T1000 (cell line): ENCODE data around the gene CENPT.
A peak's percentile ranks its signal among the peaks of the same experiment; 100 is the strongest.
"Not testable (repeated sequence)": the region's sequence is repeated elsewhere in the genome, so short reads cannot be mapped to it uniquely, and the experiment has no call there.

Experiments used
- DNase-seq: peaks from one replicate; lab custom pipeline; 2025; ENCODE audit warnings: mixed read lengths; lab: John Stamatoyannopoulos, UW

Gene CENPT

GRCh38 chr16:67848118-67848517, 625 bp upstream of the CENPT start:
- DNase-seq: no peak

DNA sequence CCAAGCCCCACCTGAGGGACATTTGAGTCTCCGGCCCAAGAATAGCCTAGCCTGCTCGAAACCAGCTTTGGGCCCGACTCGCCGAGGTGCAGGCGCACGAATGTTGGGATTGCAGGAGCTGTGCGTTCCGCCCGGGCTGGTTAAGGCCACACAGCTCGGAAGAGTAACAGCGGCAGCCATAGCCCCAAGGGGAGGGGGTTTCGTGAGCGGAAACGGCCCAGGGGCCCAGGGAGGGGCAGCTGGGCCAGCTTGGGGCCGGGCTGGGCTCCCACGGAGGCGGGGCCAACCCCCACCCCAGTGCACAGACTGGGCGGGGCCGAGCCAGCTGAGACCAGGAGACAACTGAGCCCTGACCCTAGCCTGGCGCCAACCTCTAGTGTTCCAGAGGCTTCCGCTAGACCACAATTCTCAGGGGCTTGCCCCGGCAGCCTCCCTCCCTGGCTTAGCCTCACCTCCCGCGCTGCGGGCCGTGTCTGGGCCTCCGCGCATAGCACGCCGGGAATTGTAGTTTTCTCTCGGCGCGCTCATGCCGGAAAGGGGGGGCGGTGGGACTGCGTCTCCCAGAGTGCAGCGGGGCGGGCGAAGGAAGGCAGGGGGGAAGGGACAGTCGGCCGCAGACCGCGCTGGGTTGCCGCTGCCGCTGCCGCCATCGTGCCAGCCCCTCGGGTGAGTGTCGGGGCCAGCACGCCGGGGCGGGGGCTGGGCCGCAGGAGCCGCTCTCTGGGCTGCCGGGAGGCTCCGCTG, 1.0 kb downstream of the CENPT start, which contains the start of gene NUTF2:
TSS of gene NUTF2 (plus strand) at position 614 of the 744 bp plus-strand sequence. CDS start 18,198 bp downstream, outside the sequence.
- DNase-seq: peak; percentile 86

DNA sequence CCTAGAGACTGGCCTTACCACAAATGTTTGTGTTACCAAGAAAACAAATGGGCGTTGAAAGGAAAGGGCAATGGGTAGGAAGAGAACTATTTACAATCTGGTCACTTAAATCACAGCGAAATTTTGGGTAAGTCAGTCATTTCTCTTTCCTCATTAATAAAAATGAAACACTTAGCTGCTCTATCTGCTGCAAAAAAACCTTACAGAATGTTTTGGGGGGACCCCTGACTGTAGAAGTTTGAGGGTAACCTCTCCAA, 1.5 kb downstream of the CENPT start:
- no peak for DNase-seq

DNA sequence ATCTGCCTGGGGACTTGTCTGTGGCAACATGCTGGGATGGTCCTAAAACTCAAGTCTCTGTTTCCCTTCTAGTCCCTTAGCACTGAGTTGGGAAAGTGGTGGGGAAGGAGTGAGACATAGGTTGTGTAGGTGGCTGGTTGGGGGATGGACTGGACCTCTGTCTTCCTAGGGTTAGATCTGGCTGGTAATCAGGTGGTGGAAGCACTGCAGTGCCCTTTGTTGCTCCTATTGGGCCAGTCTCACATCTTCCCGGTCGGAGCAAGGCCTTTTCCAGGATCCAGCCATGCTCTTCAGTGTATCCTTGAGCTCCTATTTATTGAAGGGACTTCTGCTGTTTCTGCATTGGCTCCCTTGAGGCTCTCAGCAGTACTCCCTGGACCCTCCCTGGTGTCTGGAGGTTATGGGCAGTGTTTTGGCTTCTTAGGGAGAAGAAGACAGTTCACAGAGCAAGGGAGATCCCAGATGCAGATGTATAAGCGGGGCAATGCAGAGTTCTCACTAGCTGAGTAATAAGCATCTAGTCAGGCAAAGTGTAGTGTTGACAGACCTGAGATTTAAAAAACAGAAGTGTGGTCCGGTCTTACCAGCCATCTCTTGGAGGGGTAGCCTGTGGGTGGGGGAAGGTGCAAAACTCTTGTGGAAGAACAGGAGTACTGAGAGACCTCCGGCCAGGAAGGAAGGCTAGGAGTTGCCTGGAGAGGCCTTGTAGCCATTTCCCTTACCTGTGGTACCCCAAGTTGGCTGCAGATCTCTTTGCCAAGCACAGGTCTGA, 2.0 kb downstream of the CENPT start:
- no peak for DNase-seq

GRCh38 chr16:67844497-67844896, 3.0 kb downstream of the CENPT start:
- no peak for DNase-seq

DNA sequence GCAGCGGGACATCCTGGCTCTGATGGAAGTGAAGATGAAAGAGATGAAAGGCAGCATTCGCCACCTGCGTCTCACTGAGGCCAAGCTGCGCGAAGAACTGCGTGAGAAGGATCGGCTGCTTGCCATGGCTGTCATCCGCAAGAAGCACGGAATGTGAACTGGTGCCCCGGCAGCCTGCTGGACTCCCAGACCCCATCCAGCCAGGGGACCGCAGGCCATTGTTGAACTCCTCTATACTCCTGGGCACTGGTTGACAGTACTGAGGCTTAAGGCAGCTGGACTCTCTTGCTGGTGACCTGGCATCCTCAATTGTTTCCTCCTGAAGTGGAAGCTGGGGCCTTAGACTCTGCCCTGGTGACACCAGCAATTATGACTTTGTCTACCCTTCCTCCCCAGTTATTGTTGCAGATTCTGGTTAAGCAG, 4.1 kb downstream of the CENPT start:
- no peak for DNase-seq

- DNase-seq: no peak
Measured at GRCh38 chr16:67842509-67843342, 4.8 kb downstream of the CENPT start.

GRCh38 chr16:67841816-67842508, 5.5 kb downstream of the CENPT start, which contains the start of gene THAP11:
TSS of gene THAP11 (plus strand) at chr16:67842320. CDS start at chr16:67842555, 235 bp downstream.
- peak; percentile 83 for DNase-seq

DNA sequence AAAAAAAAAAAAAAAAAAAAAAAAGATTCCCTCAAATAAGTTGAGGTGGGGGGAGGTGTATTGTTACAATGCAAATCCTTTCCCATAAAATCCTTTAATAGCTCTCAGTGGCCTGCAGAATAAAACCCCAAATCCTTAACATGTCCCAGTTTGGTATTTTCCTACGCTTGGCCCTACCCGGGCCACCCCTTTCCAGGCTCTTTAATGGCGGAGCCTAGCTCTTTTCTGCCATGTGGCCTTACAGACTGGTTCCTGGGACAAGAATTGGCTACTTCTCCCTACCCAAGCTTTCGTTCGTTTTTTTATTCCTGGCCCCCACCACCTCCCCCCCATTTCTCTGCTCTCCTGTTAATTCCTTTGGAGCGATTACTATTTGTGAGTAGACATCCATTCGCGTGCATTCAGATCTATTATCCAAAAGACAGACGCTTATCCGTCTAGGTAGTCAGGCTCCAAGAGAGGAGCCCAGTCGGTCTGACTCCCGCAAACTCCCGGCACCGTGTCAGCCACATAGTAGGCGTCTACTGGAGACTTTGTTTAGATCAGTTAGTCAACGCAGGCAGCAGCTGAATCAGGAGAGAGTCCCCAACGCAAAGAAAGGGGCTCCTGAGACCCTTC, 6.2 kb downstream of the CENPT start:
- DNase-seq: no peak

- no peak for DNase-seq
Measured at GRCh38 chr16:67837811-67838210, 9.7 kb downstream of the CENPT start.

DNA sequence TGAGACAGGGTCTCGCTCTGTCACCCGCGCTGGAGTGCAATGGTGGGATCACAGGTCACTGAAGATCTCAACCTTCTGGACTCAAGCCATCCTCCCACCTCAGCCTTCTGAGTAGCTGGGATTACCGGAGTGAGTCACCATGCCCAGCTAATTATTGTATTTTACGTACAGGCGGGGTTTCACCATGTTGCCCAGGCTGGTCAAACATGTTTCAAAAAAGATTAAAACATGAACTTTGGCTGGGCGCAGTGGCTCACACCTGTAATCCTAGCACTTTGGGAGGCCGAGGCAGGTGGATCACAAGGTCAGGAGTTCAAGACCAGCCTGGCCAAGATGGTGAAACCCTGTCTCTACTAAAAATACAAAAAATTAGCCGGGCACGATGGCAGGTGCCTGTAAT, 10.3 kb downstream of the CENPT start:
- not testable (repeated sequence) for DNase-seq

DNA sequence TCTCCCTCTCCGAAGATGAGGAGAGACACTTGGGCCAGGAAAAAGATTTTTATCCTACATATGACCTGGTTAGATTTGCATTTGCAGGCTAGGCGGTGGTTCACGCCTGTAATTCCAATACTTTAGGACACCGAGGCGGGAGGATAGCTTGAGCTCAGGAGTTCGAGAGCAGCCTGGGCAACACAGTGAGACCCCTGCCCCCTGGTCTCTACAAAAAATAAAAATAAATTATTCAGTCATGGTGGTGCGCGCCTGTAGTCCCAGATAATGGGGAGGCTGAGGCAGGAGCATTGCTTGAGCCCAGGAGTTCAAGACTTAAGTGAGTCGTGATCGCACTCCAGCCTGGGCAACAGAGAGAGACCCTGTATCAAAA, 13.3 kb downstream of the CENPT start:
- DNase-seq: no peak

- peak; percentile 78 for DNase-seq
Measured at GRCh38 chr16:67833415-67834241, 13.9 kb downstream of the CENPT start.

- DNase-seq: no peak
Measured at GRCh38 chr16:67833030-67833414, 14.5 kb downstream of the CENPT start.

- DNase-seq: no peak
Measured at GRCh38 chr16:67828651-67829050, 18.8 kb downstream of the CENPT start.

GRCh38 chr16:67825906-67826305, 21.6 kb downstream of the CENPT start:
- DNase-seq: no peak

- DNase-seq: no peak
Measured at GRCh38 chr16:67825119-67825518, 22.4 kb downstream of the CENPT start.

GRCh38 chr16:67822511-67822910, 25.0 kb downstream of the CENPT start:
- DNase-seq: no peak

DNA sequence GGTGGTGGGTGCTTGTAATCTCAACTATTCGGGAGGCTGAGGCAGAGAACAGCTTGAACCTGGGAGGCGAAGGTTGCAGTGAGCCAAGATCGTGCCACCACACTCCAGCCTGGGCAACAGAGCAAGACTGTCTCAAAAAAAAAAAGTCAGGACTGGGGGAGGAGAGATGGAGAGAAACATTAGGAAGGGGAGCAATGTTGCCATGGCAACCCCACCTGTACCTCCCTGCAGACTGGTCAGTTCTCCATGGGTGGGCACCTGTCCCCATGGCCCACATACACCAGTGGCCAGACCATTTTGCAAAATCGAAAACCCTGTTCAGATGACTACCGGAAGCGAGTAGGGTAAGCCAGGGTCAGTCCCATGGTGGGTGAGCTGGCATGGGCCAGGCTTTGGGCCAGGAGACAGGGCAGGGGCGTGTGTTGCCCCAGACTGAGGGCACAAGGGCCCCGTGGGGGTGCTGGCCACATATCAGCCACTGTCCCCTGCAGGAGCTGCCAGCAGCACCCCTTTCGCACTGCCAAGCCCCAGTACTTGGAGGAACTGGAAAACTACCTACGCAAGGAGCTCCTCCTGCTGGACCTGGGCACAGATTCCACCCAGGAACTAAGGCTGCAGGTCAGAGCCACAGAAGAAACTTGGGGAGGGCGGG, 26.8 kb downstream of the CENPT start:
- DNase-seq: no peak

DNA sequence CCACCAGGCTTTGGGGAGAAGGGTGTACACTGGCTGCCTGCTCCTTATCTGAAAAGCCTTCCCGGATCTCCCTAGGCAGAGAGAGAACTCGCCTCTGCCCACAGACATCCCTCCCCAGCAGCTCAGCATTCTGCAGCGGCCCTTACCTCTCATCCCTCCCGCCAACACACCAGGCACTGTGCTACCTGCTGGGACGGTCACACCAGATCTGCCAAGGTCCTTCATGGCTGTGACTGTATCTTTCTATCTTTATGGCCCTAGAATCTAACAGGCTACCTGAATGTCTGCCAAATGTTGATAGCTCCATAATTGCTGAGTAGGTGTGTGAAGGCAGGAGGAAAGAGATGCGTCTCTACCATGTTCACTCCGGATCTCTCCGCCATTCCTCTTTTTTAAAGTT, 32.9 kb downstream of the CENPT start:
- no peak for DNase-seq
